Stimulated activated CD8-positive, alpha-beta memory T cell treated with anti-CD3 and anti-CD28 coated beads, Interleukin-7, amount 100 ng/mL, for 48 hours (primary cell): Measurements from ENCODE around the gene PI4KB.

Experiments used
- DNase-seq, 2 donors: peaks; one replicate each; pipeline ENCODE4 v3.0.0-alpha.2; 2020; ENCODE audit warnings: low read depth in 1 of 2; ENCODE audit errors: extremely low read depth in 1 of 2

PI4KB gene

GRCh38 chr1:151346769-151347522 is 19.7 kb upstream of the PI4KB start, which contains the start of gene RFX5:
Gene RFX5, minus strand, starts transcription at chr1:151347252. Its CDS starts 932 bp downstream, at chr1:151346320.
- peak; percentile 81 to 93 for DNase-seq

GRCh38 chr1:151346082-151346768 is 19.0 kb upstream of the PI4KB start:
- DNase-seq: no peak

- no peak for DNase-seq
Measured at GRCh38 chr1:151344291-151344690, 17.1 kb upstream of the PI4KB start.

- no peak for DNase-seq
Measured at GRCh38 chr1:151343587-151343986, 16.4 kb upstream of the PI4KB start.

- DNase-seq: no peak
Measured at GRCh38 chr1:151342569-151342968, 15.4 kb upstream of the PI4KB start.

GRCh38 chr1:151342021-151342420 is 14.8 kb upstream of the PI4KB start:
- no peak for DNase-seq

GRCh38 chr1:151340870-151341754 is 13.9 kb upstream of the PI4KB start:
- DNase-seq: peak in 1 of 2 donors; percentile 20

GRCh38 chr1:151336556-151336955 is 9.3 kb upstream of the PI4KB start:
- DNase-seq: no peak

- no peak for DNase-seq
Measured at GRCh38 chr1:151334822-151335221, 7.6 kb upstream of the PI4KB start.

GRCh38 chr1:151327903-151328674 is 873 bp upstream of the PI4KB start:
- no peak for DNase-seq

GRCh38 chr1:151326619-151327222 is 495 bp downstream of the PI4KB start:
- DNase-seq: peak; percentile 17 to 40

GRCh38 chr1:151325646-151326429 is 1.4 kb downstream of the PI4KB start:
- DNase-seq: no peak

- no peak for DNase-seq
Measured at GRCh38 chr1:151325231-151325630, 2.0 kb downstream of the PI4KB start.

GRCh38 chr1:151324390-151324930 is 2.8 kb downstream of the PI4KB start:
- DNase-seq: no peak

GRCh38 chr1:151318975-151319374 is 8.2 kb downstream of the PI4KB start:
- DNase-seq: no peak

- DNase-seq: no peak
Measured at GRCh38 chr1:151315565-151316235, 11.5 kb downstream of the PI4KB start.

- no peak for DNase-seq
Measured at GRCh38 chr1:151314137-151314875, 12.9 kb downstream of the PI4KB start.

- no peak for DNase-seq
Measured at GRCh38 chr1:151313501-151313900, 13.7 kb downstream of the PI4KB start.
